Stimulated activated CD8-positive, alpha-beta memory T cell treated with anti-CD3 and anti-CD28 coated beads, Interleukin-12 subunit alpha, Interleukin-12 subunit beta, amount 100 ng/mL, for 24 hours (primary cell): ENCODE measurements around the gene SYNGR4.

Source experiments
- DNase-seq: peaks from one replicate; pipeline ENCODE4 v3.0.0-alpha.2; 2020; ENCODE audit errors: extremely low read depth

Gene SYNGR4

DNA sequence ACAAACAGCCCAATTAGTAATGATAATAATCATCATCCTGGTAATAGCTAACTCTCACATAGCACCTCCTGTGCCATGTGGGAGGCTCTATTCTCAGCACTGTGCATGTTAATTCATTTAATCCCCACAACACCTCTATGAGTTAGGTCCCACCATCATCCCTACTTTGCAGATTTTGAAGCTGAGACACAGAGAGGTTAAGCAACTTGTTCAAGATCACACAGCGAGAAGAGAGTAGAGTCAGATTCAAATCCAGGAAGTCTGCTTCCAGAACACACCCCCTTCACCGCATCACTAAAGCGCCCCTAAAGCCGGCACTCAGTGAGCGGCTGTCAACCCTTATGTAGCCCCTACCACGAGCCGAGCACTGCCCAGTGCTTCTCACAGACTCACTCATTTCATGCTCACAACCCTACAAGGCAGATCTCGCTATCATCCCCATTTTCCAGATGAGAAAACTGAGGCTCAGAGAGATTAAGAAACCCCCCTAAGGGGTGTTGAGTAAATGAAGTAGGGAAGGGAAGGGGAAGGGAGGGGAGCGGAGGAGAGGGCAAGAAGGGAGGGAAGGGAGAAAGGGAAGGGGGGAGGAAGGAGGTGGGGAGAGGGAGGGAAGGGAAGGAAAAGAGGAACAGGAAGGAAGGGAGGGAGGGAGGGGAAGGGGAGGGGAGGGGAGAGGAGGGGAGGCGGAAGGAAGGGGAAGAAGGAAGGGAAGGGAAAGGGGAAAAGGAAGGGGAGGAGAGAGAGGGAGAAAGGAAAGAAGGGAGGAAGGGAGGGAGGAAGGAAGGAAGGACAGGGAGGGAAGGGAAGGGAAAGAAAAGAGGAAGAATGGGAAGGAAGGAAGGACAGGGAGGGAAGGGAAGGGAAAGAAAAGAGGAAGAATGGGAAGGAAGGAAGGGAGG, 22.4 kb upstream of the SYNGR4 start:
- DNase-seq: no peak

DNA sequence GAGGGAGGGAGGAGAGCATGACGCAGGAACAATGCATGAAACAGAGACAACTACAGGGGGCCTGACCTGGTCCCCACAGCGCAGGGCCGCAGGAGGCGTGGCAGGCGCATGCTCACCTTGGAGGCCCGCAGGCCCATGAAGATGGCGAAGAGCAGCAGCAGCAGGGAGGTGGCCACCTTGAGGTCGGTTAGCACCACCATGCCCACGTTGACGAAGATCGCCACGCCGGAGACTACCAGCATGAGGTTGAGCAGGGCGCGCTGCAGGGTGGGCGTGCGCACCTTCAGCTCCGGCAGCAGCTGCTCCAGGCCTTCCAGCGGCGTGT, 21.8 kb upstream of the SYNGR4 start:
- DNase-seq: no peak

GRCh38 chr19:48342841-48343540, 21.2 kb upstream of the SYNGR4 start:
- DNase-seq: no peak

DNA sequence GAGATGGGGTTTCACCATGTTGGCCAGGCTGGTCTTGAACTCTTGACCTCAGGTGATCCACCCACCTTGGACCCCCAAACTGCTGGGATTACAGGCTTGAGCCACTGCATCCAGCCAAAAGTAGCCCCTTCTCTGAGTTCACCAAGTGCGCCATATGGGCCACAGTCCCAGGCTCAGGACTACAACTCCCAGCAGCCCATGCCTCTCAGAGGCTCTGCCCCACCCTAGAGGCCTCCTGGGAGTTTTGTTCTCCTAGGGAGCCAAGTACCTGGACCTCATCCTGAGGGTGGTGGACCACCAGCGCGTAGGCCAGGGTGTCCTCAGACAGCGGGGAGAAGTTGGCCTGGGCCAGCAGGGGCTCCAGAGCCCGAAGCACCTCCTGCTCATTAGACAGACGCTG, 19.3 kb upstream of the SYNGR4 start:
- no peak for DNase-seq

GRCh38 chr19:48346191-48346590, 18.0 kb upstream of the SYNGR4 start:
- no peak for DNase-seq

DNA sequence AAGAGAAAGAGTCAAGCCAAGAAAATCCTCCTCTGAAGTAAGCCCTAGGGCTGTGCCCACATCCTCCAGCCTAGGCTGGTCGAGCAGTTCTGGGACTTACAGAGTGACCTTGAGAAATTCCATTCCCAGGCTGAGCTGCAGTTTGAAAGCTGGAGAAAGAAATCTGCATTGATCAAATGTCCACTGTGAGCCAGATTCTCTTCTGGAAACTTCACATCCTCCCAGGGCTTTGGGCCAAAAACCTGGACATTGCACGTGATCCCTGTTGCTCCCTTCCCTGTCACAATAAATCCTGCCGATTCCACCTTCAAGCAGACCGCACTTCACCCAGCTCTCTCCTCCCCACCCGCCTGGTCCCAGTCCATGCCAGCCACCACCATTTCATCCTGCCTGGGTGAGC, 16.1 kb upstream of the SYNGR4 start:
- no peak for DNase-seq

DNA sequence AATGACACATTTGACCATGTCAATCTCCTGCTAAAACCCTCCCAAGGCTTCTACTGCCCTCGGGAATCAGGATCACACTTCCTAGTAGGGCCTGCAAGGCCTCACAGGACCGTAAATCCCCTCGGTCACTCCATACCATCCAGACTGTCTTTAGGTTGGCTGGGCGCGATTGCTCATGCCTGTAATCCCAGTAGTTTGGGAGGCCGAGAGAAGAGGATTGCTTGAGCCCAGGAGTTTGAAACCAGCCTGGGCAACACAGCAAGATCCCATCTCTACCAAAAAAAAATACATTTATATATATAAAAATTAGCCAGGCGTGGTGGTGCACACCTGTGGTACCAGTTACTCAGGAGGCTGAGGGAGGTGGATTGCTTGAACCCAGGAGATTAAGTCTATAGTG, 15.4 kb upstream of the SYNGR4 start:
- no peak for DNase-seq

DNA sequence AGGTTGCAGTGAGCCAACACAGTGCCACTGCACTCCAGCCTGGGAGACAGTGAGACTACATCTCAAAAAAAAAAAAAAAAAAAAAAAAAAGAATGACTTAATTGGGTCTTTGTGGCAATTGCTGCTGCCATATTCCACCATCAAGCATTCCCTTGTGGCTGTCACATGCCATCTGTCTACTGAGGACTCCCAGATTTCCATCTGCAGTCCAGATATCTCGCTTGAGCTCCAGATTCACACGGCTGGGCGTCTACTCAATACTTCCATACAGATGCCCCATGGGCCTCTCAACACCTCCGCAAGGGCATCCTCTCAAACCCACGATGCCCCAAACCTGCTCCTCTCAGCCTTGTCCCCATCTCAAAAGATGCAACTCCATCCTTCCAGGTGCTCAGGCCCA, 13.3 kb upstream of the SYNGR4 start:
- DNase-seq: no peak

- DNase-seq: no peak
Observed at GRCh38 chr19:48351341-48351752, 12.8 kb upstream of the SYNGR4 start.

DNA sequence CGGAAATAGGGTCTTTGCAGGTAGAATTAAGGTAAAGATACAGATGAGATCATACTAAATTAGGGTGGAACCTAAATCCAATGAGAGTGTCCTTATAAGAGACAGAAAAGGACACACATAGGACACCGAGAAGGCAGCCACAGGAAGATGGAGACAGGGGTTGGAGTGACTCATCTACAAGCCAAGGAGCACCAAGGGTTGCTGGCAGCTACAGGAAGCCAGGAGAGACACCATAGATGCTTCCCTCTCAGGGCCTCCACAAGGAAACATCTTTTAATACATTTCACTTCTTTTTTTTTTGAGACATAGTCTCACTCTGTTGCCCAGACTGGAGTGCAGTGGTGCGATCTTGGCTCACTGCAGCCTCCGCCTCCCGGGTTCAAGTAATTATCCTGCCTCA, 10.5 kb upstream of the SYNGR4 start:
- DNase-seq: no peak

GRCh38 chr19:48354332-48354992, 9.7 kb upstream of the SYNGR4 start:
- DNase-seq: no peak

- DNase-seq: no peak
Observed at GRCh38 chr19:48355365-48355954, 8.7 kb upstream of the SYNGR4 start.

GRCh38 chr19:48359123-48359522, 5.0 kb upstream of the SYNGR4 start:
- no peak for DNase-seq

DNA sequence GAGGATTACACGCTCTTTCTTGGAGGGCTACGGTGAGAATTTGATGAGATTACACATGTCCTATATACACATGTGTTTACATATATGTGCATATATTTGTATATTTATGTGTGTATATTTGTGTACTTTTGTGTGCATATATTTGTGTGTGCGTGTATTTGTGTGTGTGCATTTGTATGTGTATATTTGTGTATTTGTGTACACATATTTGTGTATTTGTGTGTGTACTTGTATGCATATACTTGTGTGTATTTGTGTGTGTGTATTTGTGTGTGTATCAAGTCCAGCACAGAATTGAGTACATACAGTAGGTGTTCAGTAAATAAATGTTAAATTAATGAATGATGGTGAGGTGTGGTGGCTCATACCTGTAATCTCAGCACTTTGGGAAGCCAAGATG, 2.3 kb upstream of the SYNGR4 start:
- no peak for DNase-seq

DNA sequence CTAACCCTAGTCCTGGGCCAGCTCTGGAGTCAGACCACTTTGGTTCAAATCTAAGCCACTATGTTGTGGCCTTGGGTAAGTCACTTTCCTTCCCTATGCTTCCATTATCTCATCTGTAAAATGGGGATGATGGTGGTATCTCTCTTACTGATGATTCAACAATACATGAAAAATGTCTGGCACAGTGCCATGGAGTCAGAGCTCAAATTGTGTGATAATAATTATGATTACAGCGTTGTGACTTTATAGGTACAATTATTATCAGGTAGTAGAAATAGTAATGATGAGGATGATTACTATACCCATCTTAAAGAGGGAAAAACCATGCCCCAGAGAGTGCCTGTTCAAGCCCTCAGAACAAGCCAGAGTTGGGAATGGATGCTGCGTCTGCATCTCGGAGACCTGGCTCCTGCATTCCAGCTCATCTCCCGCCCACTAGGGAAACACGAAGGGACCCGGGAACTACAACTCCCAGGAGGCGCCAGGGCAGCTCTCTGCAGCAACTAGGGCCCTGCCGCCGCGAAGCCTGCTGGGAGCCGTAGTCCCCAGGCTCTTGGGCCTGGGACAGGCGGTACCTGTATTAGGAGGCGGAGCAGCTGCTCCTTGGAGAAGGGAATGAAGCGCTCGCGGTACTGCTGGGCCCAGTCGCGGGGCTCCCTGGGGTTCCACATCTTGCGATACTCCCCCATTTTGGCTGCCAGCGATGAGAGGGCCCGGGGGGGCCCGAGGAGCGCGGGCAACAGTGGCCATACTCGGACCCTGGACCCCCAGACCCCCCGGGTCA, 1.3 kb upstream of the SYNGR4 start:
- peak; percentile 81 for DNase-seq

- DNase-seq: no peak
Observed at GRCh38 chr19:48363500-48363809, 712 bp upstream of the SYNGR4 start.

GRCh38 chr19:48364598-48365348, 606 bp downstream of the SYNGR4 start:
- no peak for DNase-seq

GRCh38 chr19:48365602-48366001, 1.4 kb downstream of the SYNGR4 start:
- no peak for DNase-seq

DNA sequence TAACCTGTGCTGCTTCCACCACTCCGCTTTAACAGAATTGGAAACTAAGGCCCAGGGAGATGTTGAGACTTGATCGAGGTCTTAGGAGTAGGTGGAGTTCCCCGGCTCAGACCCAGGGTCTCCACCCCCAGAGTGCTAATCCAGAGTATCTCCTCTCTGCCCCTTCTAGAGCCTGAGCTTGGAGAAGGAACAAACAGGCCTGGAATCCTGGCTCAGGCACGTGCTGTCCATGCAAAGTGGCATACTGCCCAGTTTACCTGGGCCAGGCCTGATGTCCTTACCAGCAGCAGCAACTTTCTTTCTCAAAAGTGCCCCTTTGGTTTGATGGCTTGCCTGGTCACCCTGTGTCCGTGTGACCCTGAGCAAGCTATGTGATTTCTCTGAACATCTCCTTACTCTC, 3.7 kb downstream of the SYNGR4 start:
- no peak for DNase-seq

DNA sequence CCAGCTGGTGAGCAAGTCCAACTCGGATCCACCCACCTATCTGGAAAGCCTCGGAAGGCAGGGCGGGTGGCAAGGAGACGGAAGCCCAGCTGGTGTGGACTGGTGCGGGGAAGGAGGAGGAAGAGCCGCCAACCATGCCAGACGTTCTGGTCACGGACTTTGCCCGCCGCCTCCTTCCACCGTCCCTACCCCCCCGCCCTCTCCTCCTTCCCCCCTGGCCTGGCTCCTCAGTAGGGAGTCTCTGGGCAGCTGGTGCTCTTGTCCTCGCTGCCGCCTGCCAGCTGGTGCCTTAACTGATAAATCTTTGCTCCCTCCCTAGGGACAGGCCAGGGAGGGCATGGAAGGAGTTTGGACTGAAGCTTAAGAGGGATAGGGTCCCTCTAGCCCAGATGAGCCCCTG, 4.8 kb downstream of the SYNGR4 start:
- no peak for DNase-seq

DNA sequence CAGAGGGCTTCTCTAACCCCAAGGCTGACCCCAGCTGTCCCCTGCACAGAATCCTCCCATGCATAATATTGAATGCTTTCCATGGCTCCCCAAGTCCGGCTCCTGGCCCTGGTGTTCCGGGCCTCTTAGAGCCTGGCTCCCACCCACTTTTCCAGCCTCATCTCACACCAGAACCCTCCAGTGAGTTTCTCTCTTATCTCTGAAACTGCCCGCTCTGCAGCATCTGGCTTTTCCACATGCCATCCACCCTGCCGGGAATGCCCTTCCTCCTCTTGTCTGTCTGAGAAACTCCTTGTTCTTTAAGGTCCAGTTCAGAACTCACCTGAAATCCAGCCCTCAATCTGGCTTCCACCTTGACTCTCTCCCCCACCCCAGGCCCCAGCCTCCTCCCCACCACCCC, 6.8 kb downstream of the SYNGR4 start:
- DNase-seq: no peak
